Panc1 (cell line): ENCODE results near the gene SLC6A1.

ENCODE experiments used
- CTCF ChIP-seq: fragments of 450-650 bp; IDR thresholded peaks from 2 replicates; pipeline ENCODE4 v1.5.1; 2017; ENCODE audit warnings: mild to moderate bottlenecking
- REST ChIP-seq, 2 experiments: IDR thresholded peaks; 2 replicates each; pipeline ENCODE4 v1.6.1; 2011 to 2012; ENCODE audit warnings: low read depth in 2 of 2, control low read depth in 1 of 2, low read length in 1 of 2, mild to moderate bottlenecking in 1 of 2, moderate library complexity in 1 of 2; ENCODE audit not compliant: insufficient read depth in 1 of 2

GRCh38 chr3:10994306-10994705, 1.8 kb downstream of the SLC6A1 start:
- TF ChIP-seq CTCF (no peak), REST (IDR thresholded peaks at IDR 0.05; ENCODE audit: insufficient read depth in 1 of 2, low read depth in 2 of 2, low read length in 1 of 2) (no peak)
